Measurements from ENCODE around the gene RCN1.

- TF ChIP-seq POLR2A (IDR thresholded peaks at IDR 0.05) (no peak), CTCF (IDR thresholded peaks at IDR 0.05) (no peak)
These were observed 37.6 kb upstream of the RCN1 start for GRCh38 chr11:32053151-32053888.

All from thyroid gland (tissue), 4 donors.